IPS-15b (cell line): ENCODE data around the gene CPLANE1.
"Not testable (repeated sequence)": the region's sequence is repeated elsewhere in the genome, so short reads cannot be mapped to it uniquely, and the experiment has no call there.

ENCODE experiments used
- H3K27me3 ChIP-seq: one replicate; pipeline ENCODE4 v1.6.1; 2013; ENCODE audit warnings: low read length; ENCODE audit not compliant: control insufficient read depth, insufficient read depth
- H3K36me3 ChIP-seq: one replicate; pipeline ENCODE4 v1.6.1; 2013; ENCODE audit warnings: low read length; ENCODE audit not compliant: control insufficient read depth, insufficient read depth
- H3K4me1 ChIP-seq: one replicate; pipeline ENCODE4 v1.6.1; 2013; ENCODE audit warnings: mild to moderate bottlenecking, low read length; ENCODE audit not compliant: control insufficient read depth, insufficient read depth
- H3K4me3 ChIP-seq: one replicate; pipeline ENCODE4 v1.5.1; 2013; ENCODE audit warnings: low read depth, low read length
- H3K9ac ChIP-seq: one replicate; pipeline ENCODE4 v1.6.1; 2013; ENCODE audit warnings: low read depth, mild to moderate bottlenecking, low read length
- H3K9me3 ChIP-seq: one replicate; pipeline ENCODE4 v1.6.1; 2013; ENCODE audit warnings: mild to moderate bottlenecking, low read length; ENCODE audit not compliant: control insufficient read depth, insufficient read depth

Gene CPLANE1

GRCh38 chr5:37247036-37247435, 2.1 kb downstream of the CPLANE1 start:
- H3K4me3 ChIP-seq = no peak overlapping the region

GRCh38 chr5:37234288-37234687, 14.9 kb downstream of the CPLANE1 start:
- no peak overlapping the region for H3K9ac ChIP-seq
- H3K4me3 ChIP-seq = no peak overlapping the region
- no peaks in the 10 kb centered on the region for H3K9me3 ChIP-seq
- H3K36me3 ChIP-seq = no peaks in the 10 kb centered on the region
- no peaks in the 10 kb centered on the region for H3K27me3 ChIP-seq
- H3K4me1 ChIP-seq = no peaks in the 10 kb centered on the region

More at GRCh38 chr5:37247036-37247435, 2.1 kb downstream of the CPLANE1 start:
- Histone ChIP-seq H3K27me3 (no peaks in the 10 kb centered on the region), H3K9ac (no peak overlapping the region), H3K4me1 (peaks cover 5% of the 10 kb centered on the region), H3K36me3 (no peaks in the 10 kb centered on the region), H3K9me3 (no peaks in the 10 kb centered on the region)

- Histone ChIP-seq H3K4me1 (no peaks in the 10 kb centered on the region), H3K9me3 (no peaks in the 10 kb centered on the region), H3K36me3 (no peaks in the 10 kb centered on the region)
Observed at GRCh38 chr5:37226377-37226776, 22.8 kb downstream of the CPLANE1 start.

GRCh38 chr5:37222181-37222580, 27.0 kb downstream of the CPLANE1 start:
- H3K4me1 ChIP-seq = no peaks in the 10 kb centered on the region
- no peak overlapping the region for H3K4me3 ChIP-seq
- H3K9me3 ChIP-seq = no peaks in the 10 kb centered on the region
- no peak overlapping the region for H3K9ac ChIP-seq
- no peaks in the 10 kb centered on the region for H3K36me3 ChIP-seq
- H3K27me3 ChIP-seq = no peaks in the 10 kb centered on the region

More at GRCh38 chr5:37226377-37226776, 22.8 kb downstream of the CPLANE1 start:
- no peak overlapping the region for H3K4me3 ChIP-seq
- H3K27me3 ChIP-seq = no peaks in the 10 kb centered on the region
- H3K9ac ChIP-seq = no peak overlapping the region

GRCh38 chr5:37220426-37220825, 28.8 kb downstream of the CPLANE1 start:
- not testable (repeated sequence) for H3K9me3 ChIP-seq, H3K9ac ChIP-seq, H3K4me3 ChIP-seq, H3K4me1 ChIP-seq, H3K36me3 ChIP-seq, H3K27me3 ChIP-seq

- not testable (repeated sequence) for H3K36me3 ChIP-seq, H3K9me3 ChIP-seq, H3K4me1 ChIP-seq, H3K27me3 ChIP-seq, H3K9ac ChIP-seq, H3K4me3 ChIP-seq
Observed at GRCh38 chr5:37219384-37219783, 29.8 kb downstream of the CPLANE1 start.

- H3K27me3 ChIP-seq = no peaks in the 10 kb centered on the region
- no peaks in the 10 kb centered on the region for H3K36me3 ChIP-seq
- no peaks in the 10 kb centered on the region for H3K4me1 ChIP-seq
- no peaks in the 10 kb centered on the region for H3K9me3 ChIP-seq
- no peak overlapping the region for H3K9ac ChIP-seq
- no peak overlapping the region for H3K4me3 ChIP-seq
Observed at GRCh38 chr5:37217976-37218375, 31.2 kb downstream of the CPLANE1 start.

- Histone ChIP-seq H3K4me1 (no peaks in the 10 kb centered on the region), H3K9me3 (no peaks in the 10 kb centered on the region), H3K36me3 (no peaks in the 10 kb centered on the region), H3K4me3 (no peak overlapping the region), H3K9ac (no peak overlapping the region), H3K27me3 (no peaks in the 10 kb centered on the region)
Observed at GRCh38 chr5:37214550-37214949, 34.6 kb downstream of the CPLANE1 start.

- Histone ChIP-seq H3K27me3 (no peaks in the 10 kb centered on the region), H3K36me3 (no peaks in the 10 kb centered on the region)
Observed at GRCh38 chr5:37212096-37212495, 37.1 kb downstream of the CPLANE1 start.

GRCh38 chr5:37211661-37212060, 37.5 kb downstream of the CPLANE1 start:
- Histone ChIP-seq H3K36me3 (no peaks in the 10 kb centered on the region), H3K9me3 (no peaks in the 10 kb centered on the region), H3K9ac (no peak overlapping the region), H3K4me3 (no peak overlapping the region), H3K27me3 (no peaks in the 10 kb centered on the region), H3K4me1 (no peaks in the 10 kb centered on the region)

More at GRCh38 chr5:37212096-37212495, 37.1 kb downstream of the CPLANE1 start:
- Histone ChIP-seq H3K4me1 (no peaks in the 10 kb centered on the region), H3K9ac (no peak overlapping the region), H3K9me3 (no peaks in the 10 kb centered on the region), H3K4me3 (no peak overlapping the region)

GRCh38 chr5:37208883-37209797, 40.0 kb downstream of the CPLANE1 start:
- H3K9ac ChIP-seq = no peak overlapping the region

GRCh38 chr5:37207802-37208201, 41.4 kb downstream of the CPLANE1 start:
- no peaks in the 10 kb centered on the region for H3K4me1 ChIP-seq
- H3K4me3 ChIP-seq = no peak overlapping the region
- no peaks in the 10 kb centered on the region for H3K36me3 ChIP-seq
- H3K9ac ChIP-seq = no peak overlapping the region
- no peaks in the 10 kb centered on the region for H3K27me3 ChIP-seq
- no peaks in the 10 kb centered on the region for H3K9me3 ChIP-seq

More at GRCh38 chr5:37208883-37209797, 40.0 kb downstream of the CPLANE1 start:
- H3K4me3 ChIP-seq = no peak overlapping the region
- H3K27me3 ChIP-seq = no peaks in the 10 kb centered on the region
- no peaks in the 10 kb centered on the region for H3K4me1 ChIP-seq
- no peaks in the 10 kb centered on the region for H3K9me3 ChIP-seq
- no peaks in the 10 kb centered on the region for H3K36me3 ChIP-seq
